Right lobe of liver (tissue), 6 donors: ENCODE measurements around the gene MAU2. TPM values are rescaled to one million over a fixed set of nuclear protein-coding genes. Genes with fewer than 3 reads are reported as not detected.

Experiments used
- ATAC-seq, 4 donors: fragments of 200-7000 bp; cut with Tn5 transposase; one replicate each; pipeline ENCODE4 v1.9.1; 2020; ENCODE audit warnings: mild to moderate bottlenecking in 4 of 4, moderate library complexity in 4 of 4
- DNase-seq, 3 donors: peaks; one replicate each; pipeline ENCODE4 v3.0.0-alpha.2; 2020
- H3K27ac ChIP-seq, 3 donors: fragments of 200-600 bp; one replicate each; pipeline ENCODE4 v1.8.0; 2022
- H3K27me3 ChIP-seq, 2 donors: fragments of 200-600 bp; one replicate each; pipeline ENCODE4 v1.8.0; 2022
- H3K36me3 ChIP-seq, 4 donors: fragments of 200-600 bp; sonication (generic) in 1 of 4; one replicate each; pipeline versions ENCODE4 v1.5.1 to v1.8.0; 2017 to 2022; ENCODE audit warnings: control low read depth in 1 of 4
- H3K4me1 ChIP-seq, 4 donors: fragments of 200-600 bp; sonication (generic) in 1 of 4; one replicate each; pipeline versions ENCODE4 v1.5.1 to v1.8.0; 2017 to 2022; ENCODE audit warnings: control low read depth in 1 of 4
- H3K4me3 ChIP-seq, 3 donors: fragments of 200-600 bp; one replicate each; pipeline ENCODE4 v1.8.0; 2022
- H3K9me3 ChIP-seq, 4 donors: fragments of 200-600 bp; sonication (generic) in 1 of 4; one replicate each; pipeline versions ENCODE4 v1.5.1 to v1.8.0; 2017 to 2022; ENCODE audit warnings: control low read depth in 1 of 4
- POLR2A ChIP-seq: fragments of 450-650 bp; IDR thresholded peaks from one replicate; pipeline ENCODE4 v1.6.1; 2017; ENCODE audit warnings: antibody characterized with exemption, mild to moderate bottlenecking
- WGBS: methylation state at CpG from one replicate; pipeline ENCODE4 v1.1.6; 2018; ENCODE audit warnings: low coverage, low lambda C conversion rate; ENCODE audit not compliant: insufficient coverage; ENCODE audit errors: missing lambda C conversion rate; 5-methylcytosine and 5-hydroxymethylcytosine counted together
- intact Hi-C, 2 donors: fragments of 100-400 bp; cut with DNase I; formaldehyde crosslinking; loops; one replicate each; pipeline versions ENCODE4 v1.11.2 to v1.14.1; 2022
- total RNA-seq, 6 experiments: library from RNA; depleted of rRNA in 2 of 6; stranded (reverse); fragments of >200 nt in 2 of 6; fragmentation: NEBNext Ultra II Directional in 3 of 6; extraction: Animal tissue kit (Norgen Biotek cat#: 25700) in 3 of 6; gene quantifications; one replicate each; pipeline versions ENCODE4 v1.1.0 to v1.2.4, GENCODE V29; 2016 to 2023
- TF ChIP-seq, protein P1 (sequence below), 4 donors: fragments of 200-600 bp in 3 of 4; fragments of 450-650 bp in 1 of 4; IDR thresholded peaks; one replicate each; pipeline versions ENCODE4 v1.5.1 to v1.8.0; 2016 to 2022; ENCODE audit warnings: antibody characterized with exemption in 4 of 4, mild to moderate bottlenecking in 2 of 4
- donor health status: DM: no; HTN: yes; CAD: no.
- donor health status: DM: no; HTN: no; CAD: no.
- donor health status: DM: no; HTN: no; CAD: no.
- donor health status: DM: no; HTN: yes; CAD: no.
- donor health status: DM: no; HTN: yes; CAD: no.

The MAU2 gene
- total RNA-seq, 6 experiments from 2014 or later: 10.4 to 30.4 (median 19.3) TPM

DNA sequence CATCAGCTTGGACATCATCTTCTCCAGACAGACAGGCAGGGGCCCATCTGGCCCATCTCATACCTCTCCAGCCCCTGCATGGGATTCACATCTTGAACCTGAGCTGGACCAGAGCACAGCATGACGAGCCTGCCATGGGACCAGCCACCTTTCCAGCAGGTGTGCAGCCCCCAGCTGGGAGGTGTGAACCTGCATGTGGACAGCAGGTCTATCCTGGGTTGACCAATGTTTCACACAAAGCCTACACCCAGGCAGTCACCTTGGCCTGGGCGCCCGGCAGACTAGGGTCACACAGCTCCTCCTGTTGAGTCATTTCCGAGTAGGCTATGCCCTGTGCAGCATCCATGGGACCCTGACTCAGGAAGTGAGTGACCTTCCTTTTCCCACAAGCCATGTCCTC, 41.4 kb downstream of the MAU2 start:
- Histone ChIP-seq H3K4me3 (no peak overlapping the region), H3K27me3 (no peaks in the 10 kb centered on the region), H3K36me3 (peaks cover 0 to 2% (median under 1%) of the 10 kb centered on the region in 4 donors), H3K4me1 (peaks cover 0 to 8% (median 0%) of the 10 kb centered on the region in 4 donors), H3K9me3 (no peaks in the 10 kb centered on the region), H3K27ac (no peak overlapping the region)
- DNase-seq: no peak
- no peak for ATAC-seq
- intact Hi-C loops: no loop called here
- 80% methylated on average over 1 of the region's 4 CpGs for WGBS
- TF ChIP-seq POLR2A: no peak
- TF ChIP-seq, protein P1, sequence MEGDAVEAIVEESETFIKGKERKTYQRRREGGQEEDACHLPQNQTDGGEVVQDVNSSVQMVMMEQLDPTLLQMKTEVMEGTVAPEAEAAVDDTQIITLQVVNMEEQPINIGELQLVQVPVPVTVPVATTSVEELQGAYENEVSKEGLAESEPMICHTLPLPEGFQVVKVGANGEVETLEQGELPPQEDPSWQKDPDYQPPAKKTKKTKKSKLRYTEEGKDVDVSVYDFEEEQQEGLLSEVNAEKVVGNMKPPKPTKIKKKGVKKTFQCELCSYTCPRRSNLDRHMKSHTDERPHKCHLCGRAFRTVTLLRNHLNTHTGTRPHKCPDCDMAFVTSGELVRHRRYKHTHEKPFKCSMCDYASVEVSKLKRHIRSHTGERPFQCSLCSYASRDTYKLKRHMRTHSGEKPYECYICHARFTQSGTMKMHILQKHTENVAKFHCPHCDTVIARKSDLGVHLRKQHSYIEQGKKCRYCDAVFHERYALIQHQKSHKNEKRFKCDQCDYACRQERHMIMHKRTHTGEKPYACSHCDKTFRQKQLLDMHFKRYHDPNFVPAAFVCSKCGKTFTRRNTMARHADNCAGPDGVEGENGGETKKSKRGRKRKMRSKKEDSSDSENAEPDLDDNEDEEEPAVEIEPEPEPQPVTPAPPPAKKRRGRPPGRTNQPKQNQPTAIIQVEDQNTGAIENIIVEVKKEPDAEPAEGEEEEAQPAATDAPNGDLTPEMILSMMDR (IDR thresholded peaks at IDR 0.05): no peak

DNA sequence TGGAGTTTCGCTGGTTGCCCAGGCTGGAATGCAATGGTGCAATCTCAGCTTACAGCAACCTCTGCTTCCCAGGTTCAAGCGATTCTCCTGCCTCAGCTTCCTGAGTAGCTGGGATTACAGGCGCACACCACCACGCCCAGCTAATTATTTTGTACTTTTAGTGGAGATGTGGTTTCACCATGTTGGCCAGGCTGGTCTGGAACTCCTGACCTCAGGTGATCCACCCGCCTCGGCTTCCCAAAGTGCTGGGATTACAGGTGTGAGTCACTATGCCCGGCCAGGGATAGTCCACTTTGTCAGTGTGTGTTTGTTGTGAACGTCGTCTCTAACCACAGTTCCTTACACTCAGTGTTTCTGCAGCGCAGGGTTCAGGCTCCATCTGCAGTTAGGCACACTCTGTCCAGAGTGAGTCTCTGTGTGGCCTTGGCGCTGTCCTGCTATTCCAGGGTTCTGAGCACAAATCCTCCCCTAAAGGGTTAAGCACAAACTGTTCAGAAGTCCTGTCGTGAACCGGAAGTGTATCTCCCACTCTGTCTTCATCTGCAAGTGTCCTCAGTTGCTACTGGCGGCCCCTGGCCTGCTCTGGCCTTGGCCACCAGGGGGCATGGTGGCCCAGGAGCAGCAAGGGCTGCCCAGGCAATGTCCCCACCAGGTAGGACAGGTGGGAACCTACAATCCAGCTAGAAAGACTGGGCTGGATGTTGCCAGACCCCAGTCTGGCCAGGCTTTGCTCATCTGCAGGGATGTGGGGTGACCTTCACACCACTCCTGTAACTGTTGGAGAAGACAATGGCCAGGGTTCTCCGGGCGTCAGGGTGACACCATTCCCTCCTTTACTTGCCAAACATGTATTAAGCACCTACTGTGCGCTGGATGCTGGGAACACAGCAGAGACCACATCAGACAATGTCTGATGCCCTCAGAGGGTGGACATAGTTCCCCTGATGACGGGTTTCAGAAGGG, 46.1 kb downstream of the MAU2 start:
- no peaks in the 10 kb centered on the region for H3K36me3 ChIP-seq
- WGBS: 52% methylated on average over 8 of the region's 18 CpGs
- H3K27me3 ChIP-seq: no peaks in the 10 kb centered on the region
- H3K4me1 ChIP-seq: peaks cover 0 to 8% (median 0%) of the 10 kb centered on the region in 4 donors
- H3K9me3 ChIP-seq: no peaks in the 10 kb centered on the region
- DNase-seq (peak; percentile 77 to 82 (median 82)), ATAC-seq (peak; percentile 85 to 94 (median 92))
- peak overlapping the region in 1 of 3 donors; percentile 4 for H3K4me3 ChIP-seq
- no peak overlapping the region for H3K27ac ChIP-seq
- intact Hi-C loops: loop anchor here (5.0 kb wide), 1 partner anchor 126 kb away; no protein-coding TSS in a partner anchor
- TF ChIP-seq POLR2A: no peak
- TF ChIP-seq, protein P1 (IDR thresholded peaks at IDR 0.05): peak; percentile 94 to 98 (median 98)

DNA sequence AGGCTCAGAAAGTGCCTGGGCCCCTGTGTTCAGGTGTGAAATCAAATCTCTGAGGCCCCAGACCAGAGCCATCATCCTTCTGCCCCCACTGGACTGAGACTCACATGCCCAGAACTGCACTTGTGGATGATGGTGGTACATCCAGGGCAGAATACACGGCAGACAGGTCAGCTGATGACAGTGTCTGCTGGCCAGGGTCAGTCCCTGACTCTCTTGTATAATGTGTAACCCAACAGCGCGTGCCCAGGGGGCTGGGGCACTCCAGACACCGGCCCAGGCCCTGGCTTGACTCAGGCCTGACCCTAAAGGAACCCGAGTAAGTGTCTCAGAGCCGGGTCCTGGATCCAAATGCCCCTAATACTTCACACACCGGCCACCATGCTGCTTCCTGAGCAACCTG, 47.5 kb downstream of the MAU2 start:
- no peak for TF ChIP-seq POLR2A
- TF ChIP-seq, protein P1 (IDR thresholded peaks at IDR 0.05): no peak
- peaks cover 0 to 8% (median 0%) of the 10 kb centered on the region in 4 donors for H3K4me1 ChIP-seq
- ATAC-seq (no peak), DNase-seq (no peak)
- no peaks in the 10 kb centered on the region for H3K27me3 ChIP-seq
- H3K27ac ChIP-seq: no peak overlapping the region
- no peak overlapping the region for H3K4me3 ChIP-seq
- intact Hi-C loops: loop anchor here (5.0 kb wide), 1 partner anchor 124 kb away; no protein-coding TSS in a partner anchor
- WGBS: no CpG with 5 or more reads among the region's 7 CpGs
- no peaks in the 10 kb centered on the region for H3K36me3 ChIP-seq
- H3K9me3 ChIP-seq: no peaks in the 10 kb centered on the region

DNA sequence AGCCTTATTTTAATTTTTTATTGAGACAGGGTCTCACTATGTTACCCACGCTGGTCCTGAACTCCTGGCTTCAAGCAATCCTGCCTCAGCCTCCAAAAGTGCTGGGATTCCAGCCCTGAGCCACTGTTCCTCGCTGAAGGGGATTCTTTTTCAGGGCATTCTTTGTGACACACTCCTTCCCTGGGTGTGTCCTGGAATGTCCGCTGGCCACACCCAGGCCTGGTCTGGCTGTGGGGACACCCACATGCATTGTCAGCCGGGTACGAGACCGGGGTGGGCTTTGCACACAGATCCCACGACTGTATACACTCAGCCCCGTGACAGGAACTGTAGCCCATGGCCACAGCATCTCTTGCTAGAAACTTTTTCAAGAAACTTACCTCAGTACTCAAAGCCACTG, 50.4 kb downstream of the MAU2 start:
- Histone ChIP-seq H3K9me3 (no peaks in the 10 kb centered on the region), H3K27me3 (no peaks in the 10 kb centered on the region), H3K36me3 (no peaks in the 10 kb centered on the region), H3K4me3 (no peak overlapping the region), H3K27ac (no peak overlapping the region), H3K4me1 (peaks cover 0 to 7% (median 0%) of the 10 kb centered on the region in 4 donors)
- ATAC-seq (no peak), DNase-seq (no peak)
- TF ChIP-seq, protein P1 (IDR thresholded peaks at IDR 0.05): no peak
- TF ChIP-seq POLR2A: no peak
- intact Hi-C loops: no loop called here
- 67% methylated on average over 2 of the region's 8 CpGs for WGBS
